ENCODE results near the gene BAHCC1. TPM values are rescaled to one million over a fixed set of nuclear protein-coding genes. Genes with fewer than 3 reads are reported as not detected.

Gene BAHCC1
- total RNA-seq, 1 experiment from 2014 or later, result 0.17 TPM

GRCh38 chr17:81454473-81454872 is 59.2 kb downstream of the BAHCC1 start:
- peaks cover 50% of the 10 kb centered on the region for H3K27me3 Mint-ChIP-seq (ENCODE audit: unreplicated experiment)
- CTCF ChIA-PET, result no interaction called here
- no peak overlapping the region for H3K4me3 Mint-ChIP-seq (ENCODE audit: low read depth, unreplicated experiment)
- no peaks in the 10 kb centered on the region for H3K4me1 Mint-ChIP-seq (ENCODE audit: low read depth, unreplicated experiment)
- intact Hi-C loops (cut with micrococcal nuclease; ENCODE audit: unreplicated experiment), result no loop called here
- no peak for TF ChIP-seq CTCF (IDR thresholded peaks at IDR 0.05; ENCODE audit: unreplicated experiment)
- no peak for DNase-seq
- H3K27ac Mint-ChIP-seq (ENCODE audit: unreplicated experiment), result no peak overlapping the region
- no peaks in the 10 kb centered on the region for H3K9me3 Mint-ChIP-seq (ENCODE audit: low read depth, unreplicated experiment)
- H3K36me3 Mint-ChIP-seq (ENCODE audit: insufficient read depth, unreplicated experiment), result no peaks in the 10 kb centered on the region
- BruUV-seq (replicated peaks), result no TSS peak

GRCh38 chr17:81455387-81455786 is 60.1 kb downstream of the BAHCC1 start:
- Mint-ChIP-seq H3K27me3 (ENCODE audit: unreplicated experiment) (peaks cover 41% of the 10 kb centered on the region), H3K9me3 (ENCODE audit: low read depth, unreplicated experiment) (no peaks in the 10 kb centered on the region), H3K36me3 (ENCODE audit: insufficient read depth, unreplicated experiment) (no peaks in the 10 kb centered on the region), H3K4me1 (ENCODE audit: low read depth, unreplicated experiment) (no peaks in the 10 kb centered on the region), H3K27ac (ENCODE audit: unreplicated experiment) (no peak overlapping the region), H3K4me3 (ENCODE audit: low read depth, unreplicated experiment) (no peak overlapping the region)
- CTCF ChIA-PET, result no interaction called here
- no TSS peak for BruUV-seq (replicated peaks)
- no peak for DNase-seq
- no peak for TF ChIP-seq CTCF (IDR thresholded peaks at IDR 0.05; ENCODE audit: unreplicated experiment)
- intact Hi-C loops (cut with micrococcal nuclease; ENCODE audit: unreplicated experiment), result no loop called here

GRCh38 chr17:81456091-81456490 is 60.8 kb downstream of the BAHCC1 start:
- Mint-ChIP-seq H3K4me1 (ENCODE audit: low read depth, unreplicated experiment) (no peaks in the 10 kb centered on the region), H3K9me3 (ENCODE audit: low read depth, unreplicated experiment) (no peaks in the 10 kb centered on the region), H3K4me3 (ENCODE audit: low read depth, unreplicated experiment) (no peak overlapping the region), H3K27me3 (ENCODE audit: unreplicated experiment) (peaks cover 34% of the 10 kb centered on the region), H3K36me3 (ENCODE audit: insufficient read depth, unreplicated experiment) (no peaks in the 10 kb centered on the region), H3K27ac (ENCODE audit: unreplicated experiment) (no peak overlapping the region)
- BruUV-seq (replicated peaks), result no TSS peak
- no peak for TF ChIP-seq CTCF (IDR thresholded peaks at IDR 0.05; ENCODE audit: unreplicated experiment)
- CTCF ChIA-PET, result no interaction called here
- intact Hi-C loops (cut with micrococcal nuclease; ENCODE audit: unreplicated experiment), result no loop called here
- DNase-seq, result no peak

GRCh38 chr17:81456798-81457197 is 61.5 kb downstream of the BAHCC1 start:
- H3K36me3 Mint-ChIP-seq (ENCODE audit: insufficient read depth, unreplicated experiment), result no peaks in the 10 kb centered on the region
- CTCF ChIA-PET, result no interaction called here
- H3K4me1 Mint-ChIP-seq (ENCODE audit: low read depth, unreplicated experiment), result no peaks in the 10 kb centered on the region
- no peak for DNase-seq
- no peak overlapping the region for H3K27ac Mint-ChIP-seq (ENCODE audit: unreplicated experiment)
- peaks cover 34% of the 10 kb centered on the region for H3K27me3 Mint-ChIP-seq (ENCODE audit: unreplicated experiment)
- no peak overlapping the region for H3K4me3 Mint-ChIP-seq (ENCODE audit: low read depth, unreplicated experiment)
- no peak for TF ChIP-seq CTCF (IDR thresholded peaks at IDR 0.05; ENCODE audit: unreplicated experiment)
- BruUV-seq (replicated peaks), result no TSS peak
- no peaks in the 10 kb centered on the region for H3K9me3 Mint-ChIP-seq (ENCODE audit: low read depth, unreplicated experiment)
- intact Hi-C loops (cut with micrococcal nuclease; ENCODE audit: unreplicated experiment), result no loop called here

GRCh38 chr17:81457401-81457800 is 62.1 kb downstream of the BAHCC1 start:
- CTCF ChIA-PET, result no interaction called here
- DNase-seq, result no peak
- H3K36me3 Mint-ChIP-seq (ENCODE audit: insufficient read depth, unreplicated experiment), result no peaks in the 10 kb centered on the region
- intact Hi-C loops (cut with micrococcal nuclease; ENCODE audit: unreplicated experiment), result no loop called here
- no TSS peak for BruUV-seq (replicated peaks)
- no peaks in the 10 kb centered on the region for H3K4me1 Mint-ChIP-seq (ENCODE audit: low read depth, unreplicated experiment)
- H3K9me3 Mint-ChIP-seq (ENCODE audit: low read depth, unreplicated experiment), result no peaks in the 10 kb centered on the region
- no peak overlapping the region for H3K4me3 Mint-ChIP-seq (ENCODE audit: low read depth, unreplicated experiment)
- no peak for TF ChIP-seq CTCF (IDR thresholded peaks at IDR 0.05; ENCODE audit: unreplicated experiment)
- no peak overlapping the region for H3K27ac Mint-ChIP-seq (ENCODE audit: unreplicated experiment)
- peaks cover 40% of the 10 kb centered on the region for H3K27me3 Mint-ChIP-seq (ENCODE audit: unreplicated experiment)

All from Calu3 (cell line).